ENCODE data around the gene ACTN1. TPM values are rescaled to one million over a fixed set of nuclear protein-coding genes. Genes with fewer than 3 reads are reported as not detected.
A peak's percentile ranks its signal among the peaks of the same experiment; 100 is the strongest.

ACTN1 gene
- total RNA-seq, 3 donors from 2014 or later: 93.7 to 607 (median 128) TPM

- intact Hi-C loops (cut with DNase I, micrococcal nuclease): no loop called here
- H3K9me3 ChIP-seq: no peaks in the 10 kb centered on the region
- ATAC-seq (no peak), DNase-seq (no peak)
- H3K4me3 ChIP-seq: no peak overlapping the region
- no peaks in the 10 kb centered on the region for H3K36me3 ChIP-seq (ENCODE audit: low read depth)
- TF ChIP-seq, protein P1, sequence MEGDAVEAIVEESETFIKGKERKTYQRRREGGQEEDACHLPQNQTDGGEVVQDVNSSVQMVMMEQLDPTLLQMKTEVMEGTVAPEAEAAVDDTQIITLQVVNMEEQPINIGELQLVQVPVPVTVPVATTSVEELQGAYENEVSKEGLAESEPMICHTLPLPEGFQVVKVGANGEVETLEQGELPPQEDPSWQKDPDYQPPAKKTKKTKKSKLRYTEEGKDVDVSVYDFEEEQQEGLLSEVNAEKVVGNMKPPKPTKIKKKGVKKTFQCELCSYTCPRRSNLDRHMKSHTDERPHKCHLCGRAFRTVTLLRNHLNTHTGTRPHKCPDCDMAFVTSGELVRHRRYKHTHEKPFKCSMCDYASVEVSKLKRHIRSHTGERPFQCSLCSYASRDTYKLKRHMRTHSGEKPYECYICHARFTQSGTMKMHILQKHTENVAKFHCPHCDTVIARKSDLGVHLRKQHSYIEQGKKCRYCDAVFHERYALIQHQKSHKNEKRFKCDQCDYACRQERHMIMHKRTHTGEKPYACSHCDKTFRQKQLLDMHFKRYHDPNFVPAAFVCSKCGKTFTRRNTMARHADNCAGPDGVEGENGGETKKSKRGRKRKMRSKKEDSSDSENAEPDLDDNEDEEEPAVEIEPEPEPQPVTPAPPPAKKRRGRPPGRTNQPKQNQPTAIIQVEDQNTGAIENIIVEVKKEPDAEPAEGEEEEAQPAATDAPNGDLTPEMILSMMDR (IDR thresholded peaks at IDR 0.05): no peak
- no peaks in the 10 kb centered on the region for H3K4me1 ChIP-seq (ENCODE audit: low read depth)
Observed at GRCh38 chr14:68844210-68844545, 134.9 kb downstream of the ACTN1 start.

DNA sequence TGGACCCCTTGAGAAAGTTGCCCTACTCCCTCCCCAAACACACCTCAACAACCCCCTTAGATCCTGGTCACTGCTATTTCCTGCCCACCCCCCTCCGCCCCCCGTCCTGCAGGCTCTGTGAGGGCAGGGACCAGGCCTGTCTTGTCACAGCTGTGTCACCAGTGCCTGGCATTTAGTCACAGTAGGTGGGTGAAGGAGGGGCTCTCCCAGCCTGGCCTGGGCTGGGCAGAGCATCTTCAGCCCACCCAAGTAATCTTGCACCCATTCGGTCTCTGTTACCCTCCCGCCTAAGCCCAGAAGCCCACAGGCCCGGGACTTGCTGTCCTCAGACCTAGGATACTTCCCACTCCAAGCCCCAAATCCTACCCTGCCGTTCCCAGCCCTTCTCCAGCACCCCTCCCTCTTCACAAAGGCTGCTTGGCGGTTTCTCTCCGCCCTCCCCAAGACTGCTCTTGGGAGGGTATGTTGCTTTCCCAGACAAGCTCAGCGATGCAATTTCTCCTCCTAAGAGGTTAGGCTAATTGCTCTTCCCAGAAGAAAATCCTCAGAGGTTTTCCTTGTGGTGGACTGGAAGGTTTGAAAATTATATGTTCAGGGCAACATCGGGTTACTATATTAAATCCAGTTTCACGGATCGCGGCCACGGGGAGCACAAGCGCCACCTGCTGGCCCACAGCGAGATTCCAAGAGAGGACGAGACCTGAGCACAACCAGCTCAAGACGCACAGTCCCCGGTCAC lies 135.5 kb downstream of the ACTN1 start:
- intact Hi-C loops (cut with DNase I, micrococcal nuclease): no loop called here
- ATAC-seq (peak; percentile 94), DNase-seq (peak; percentile 75 to 88 (median 85))
- no peaks in the 10 kb centered on the region for H3K4me1 ChIP-seq (ENCODE audit: low read depth)
- H3K4me3 ChIP-seq: no peak overlapping the region
- H3K9me3 ChIP-seq: no peaks in the 10 kb centered on the region
- TF ChIP-seq, protein P1 (IDR thresholded peaks at IDR 0.05): peak; percentile 90
- H3K36me3 ChIP-seq (ENCODE audit: low read depth): no peaks in the 10 kb centered on the region

DNA sequence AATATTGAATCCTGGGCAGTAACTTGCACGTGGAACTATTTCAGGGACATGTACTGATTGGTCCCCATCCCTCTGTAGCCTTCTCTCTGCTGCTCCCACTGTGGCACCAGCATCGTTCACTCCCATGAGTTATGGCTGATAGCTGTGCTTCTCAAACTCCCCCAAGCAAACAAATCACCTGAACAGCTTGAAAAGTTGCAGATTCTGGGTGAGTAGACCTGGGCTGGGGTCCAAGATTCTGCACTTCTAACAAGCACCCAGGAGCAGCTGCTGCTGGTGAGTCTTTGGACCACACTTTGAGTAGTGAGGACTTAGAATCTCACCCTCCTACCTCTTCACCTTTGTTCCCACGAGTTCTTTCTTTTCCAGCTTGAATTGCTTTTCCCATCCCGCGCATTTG lies 136.8 kb downstream of the ACTN1 start:
- Histone ChIP-seq H3K4me3 (no peak overlapping the region), H3K36me3 (ENCODE audit: low read depth) (no peaks in the 10 kb centered on the region), H3K9me3 (no peaks in the 10 kb centered on the region), H3K4me1 (ENCODE audit: low read depth) (no peaks in the 10 kb centered on the region)
- TF ChIP-seq, protein P1 (IDR thresholded peaks at IDR 0.05): no peak
- ATAC-seq (no peak), DNase-seq (no peak)
- intact Hi-C loops (cut with DNase I, micrococcal nuclease): no loop called here

GRCh38 chr14:68841016-68841809 lies 137.9 kb downstream of the ACTN1 start:
- Histone ChIP-seq H3K4me3 (no peak overlapping the region), H3K36me3 (ENCODE audit: low read depth) (no peaks in the 10 kb centered on the region), H3K4me1 (ENCODE audit: low read depth) (no peaks in the 10 kb centered on the region), H3K9me3 (peaks cover 5% of the 10 kb centered on the region)
- no peak for ATAC-seq
- TF ChIP-seq, protein P1 (IDR thresholded peaks at IDR 0.05): no peak
- intact Hi-C loops (cut with DNase I, micrococcal nuclease): no loop called here
- DNase-seq: no peak

DNA sequence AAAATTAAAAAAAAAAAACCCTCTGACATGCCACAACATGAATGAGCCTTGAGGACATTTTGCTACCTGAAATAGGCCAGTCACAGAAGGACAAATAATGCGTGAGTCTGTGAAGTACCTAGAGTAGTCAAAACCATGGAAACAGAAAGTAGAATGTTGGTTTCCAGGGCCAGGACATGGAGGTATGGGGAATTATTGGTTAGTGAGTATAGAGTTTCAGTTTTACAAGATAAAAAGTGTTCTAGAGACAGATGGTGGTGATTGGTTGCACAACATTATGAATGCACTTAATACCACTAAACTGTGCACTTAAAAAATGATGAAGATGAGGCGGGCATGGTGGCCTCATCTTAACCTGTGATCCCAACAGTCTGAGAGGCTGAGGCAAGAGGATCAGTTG lies 138.6 kb downstream of the ACTN1 start:
- peaks cover 5% of the 10 kb centered on the region for H3K9me3 ChIP-seq
- TF ChIP-seq, protein P1 (IDR thresholded peaks at IDR 0.05): no peak
- H3K36me3 ChIP-seq (ENCODE audit: low read depth): no peaks in the 10 kb centered on the region
- no peaks in the 10 kb centered on the region for H3K4me1 ChIP-seq (ENCODE audit: low read depth)
- intact Hi-C loops (cut with DNase I, micrococcal nuclease): no loop called here
- DNase-seq (no peak), ATAC-seq (no peak)
- H3K4me3 ChIP-seq: no peak overlapping the region

Data from mucosa of descending colon (tissue), 3 donors.